Fibroblast of the aortic adventitia (primary cell): Measurements from ENCODE around the gene RASAL2. TPM values are rescaled to one million over a fixed set of nuclear protein-coding genes. Genes with fewer than 3 reads are reported as not detected.

Experiments used
- DNase-seq: peaks from one replicate; pipeline ENCODE4 v3.0.0-alpha.2; 2010; ENCODE audit warnings: low read depth
- H3K4me3 ChIP-seq: 2 replicates; pipeline ENCODE4 v1.5.1; 2011; ENCODE audit warnings: low read depth, mild to moderate bottlenecking, control low read depth, low read length, moderate library complexity
- CTCF ChIP-seq: IDR thresholded peaks from 2 replicates; pipeline ENCODE4 v1.5.1; 2011; ENCODE audit warnings: mild to moderate bottlenecking, low read length, control low read depth, inconsistent platforms; ENCODE audit not compliant: insufficient read depth
- total RNA-seq: library from RNA; depleted of rRNA; stranded (reverse); fragments of >200 nt; gene quantifications from 2 replicates; pipeline ENCODE4 v1.2.3, GENCODE V29; 2012; ENCODE audit warnings: low replicate concordance

RASAL2 gene
- total RNA-seq, 1 donor, result 30.5 TPM

GRCh38 chr1:178155481-178156255 lies 61.8 kb downstream of the RASAL2 start:
- no peak overlapping the region for H3K4me3 ChIP-seq
- no peak for TF ChIP-seq CTCF
- no peak for DNase-seq

GRCh38 chr1:178160736-178161475 lies 67.0 kb downstream of the RASAL2 start:
- H3K4me3 ChIP-seq, result no peak overlapping the region
- TF ChIP-seq CTCF, result no peak
- DNase-seq, result no peak

GRCh38 chr1:178161516-178161915 lies 67.6 kb downstream of the RASAL2 start:
- TF ChIP-seq CTCF, result no peak
- no peak overlapping the region for H3K4me3 ChIP-seq
- peak; percentile 28 for DNase-seq

GRCh38 chr1:178165196-178165595 lies 71.3 kb downstream of the RASAL2 start:
- TF ChIP-seq CTCF, result no peak
- no peak overlapping the region for H3K4me3 ChIP-seq
- DNase-seq, result no peak

- DNase-seq, result no peak
- TF ChIP-seq CTCF, result no peak
- H3K4me3 ChIP-seq, result no peak overlapping the region
Observed at GRCh38 chr1:178166429-178167024, 72.6 kb downstream of the RASAL2 start.

- no peak for TF ChIP-seq CTCF
- peak; percentile 55 for DNase-seq
- no peak overlapping the region for H3K4me3 ChIP-seq
Observed at GRCh38 chr1:178168536-178168935, 74.6 kb downstream of the RASAL2 start.
